Glomerular visceral epithelial cell (primary cell): ENCODE measurements around the gene PCBP4.

Source experiments
- DNase-seq: peaks from one replicate; pipeline ENCODE4 v3.0.0-alpha.2; 2016; ENCODE audit errors: extremely low spot score

PCBP4 gene

DNA sequence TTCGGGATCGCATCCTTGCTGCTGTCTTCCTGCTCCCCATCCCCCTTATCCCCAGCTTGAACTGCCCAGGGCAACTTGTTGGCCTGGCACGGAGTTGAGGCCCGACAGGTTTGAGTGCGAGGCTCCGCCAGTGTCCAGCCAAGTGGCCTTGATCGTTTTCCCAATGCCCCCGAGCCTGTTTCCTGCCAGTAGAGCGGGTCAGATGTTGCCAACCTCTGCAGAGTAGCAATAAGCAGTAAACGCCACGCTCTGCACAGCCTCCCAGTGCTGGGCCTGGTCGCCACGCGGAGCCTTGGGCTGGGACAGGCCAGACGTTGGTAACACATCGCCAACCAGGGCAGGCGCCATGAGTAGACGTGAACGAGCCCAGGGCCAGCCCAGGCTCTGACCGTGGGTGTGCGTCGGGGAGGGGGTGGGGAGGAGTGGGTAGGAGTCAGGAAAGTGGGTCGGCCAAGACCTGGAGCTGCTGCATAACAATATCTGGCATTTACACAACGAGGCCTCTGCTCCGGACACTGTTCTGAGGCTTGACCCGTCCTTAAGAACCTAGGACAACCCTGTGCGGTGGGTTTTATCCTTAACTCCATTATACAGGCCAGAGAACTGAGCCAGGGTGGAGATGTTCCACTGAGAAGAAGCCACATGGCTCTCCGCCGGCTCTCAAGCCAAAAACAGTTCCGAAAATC is 7.2 kb upstream of the PCBP4 start:
- no peak for DNase-seq

DNA sequence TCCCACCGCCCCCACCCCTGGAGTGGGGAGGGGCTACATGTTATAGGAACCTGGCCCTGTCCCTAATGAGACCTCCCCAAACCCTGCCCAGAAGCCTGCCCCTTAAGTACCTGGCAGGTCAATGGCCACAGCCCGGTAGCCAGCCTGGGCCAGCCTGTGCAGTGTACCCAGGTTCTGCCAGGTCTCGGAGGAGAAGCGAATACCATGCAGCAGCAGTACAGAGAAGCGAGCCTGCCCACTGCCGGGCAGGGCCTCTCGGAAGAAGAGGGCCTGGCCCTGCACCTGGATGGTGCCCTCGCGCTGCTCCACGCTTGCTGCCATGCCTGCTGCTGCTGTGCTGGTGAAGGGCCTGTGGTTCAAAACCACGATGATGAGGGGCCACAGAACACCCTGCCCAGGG is 4.1 kb upstream of the PCBP4 start:
- no peak for DNase-seq

GRCh38 chr3:51970606-51971300 is 3.5 kb upstream of the PCBP4 start:
- no peak for DNase-seq

GRCh38 chr3:51969841-51970240 is 2.6 kb upstream of the PCBP4 start:
- no peak for DNase-seq

- DNase-seq = no peak
Observed at GRCh38 chr3:51968883-51969678, 1.8 kb upstream of the PCBP4 start.

- DNase-seq = peak; percentile 33
Observed at GRCh38 chr3:51968170-51968775, 1.0 kb upstream of the PCBP4 start.

GRCh38 chr3:51966922-51967383 is 301 bp downstream of the PCBP4 start:
- no peak for DNase-seq

DNA sequence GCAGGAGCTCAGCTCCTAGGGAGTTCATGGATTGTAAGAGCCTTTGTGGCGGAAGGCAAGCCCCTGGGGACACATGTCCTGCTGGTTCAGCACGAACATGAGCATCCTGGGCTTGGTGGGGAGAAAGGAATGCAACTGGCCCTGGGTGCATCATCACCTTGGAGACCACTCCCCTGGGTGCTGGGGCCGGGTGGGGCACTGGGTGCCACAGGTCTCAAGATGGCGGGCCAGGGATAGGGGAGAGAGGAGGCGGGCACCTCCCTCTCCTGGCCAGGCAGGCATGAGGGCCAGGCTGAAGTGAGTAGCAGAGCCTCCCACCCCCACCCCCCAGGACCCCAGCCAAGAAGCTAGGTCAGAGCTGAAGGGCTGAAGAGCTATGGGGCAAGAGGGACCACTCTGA is 768 bp downstream of the PCBP4 start:
- DNase-seq = no peak

- no peak for DNase-seq
Observed at GRCh38 chr3:51966016-51966415, 1.2 kb downstream of the PCBP4 start.

DNA sequence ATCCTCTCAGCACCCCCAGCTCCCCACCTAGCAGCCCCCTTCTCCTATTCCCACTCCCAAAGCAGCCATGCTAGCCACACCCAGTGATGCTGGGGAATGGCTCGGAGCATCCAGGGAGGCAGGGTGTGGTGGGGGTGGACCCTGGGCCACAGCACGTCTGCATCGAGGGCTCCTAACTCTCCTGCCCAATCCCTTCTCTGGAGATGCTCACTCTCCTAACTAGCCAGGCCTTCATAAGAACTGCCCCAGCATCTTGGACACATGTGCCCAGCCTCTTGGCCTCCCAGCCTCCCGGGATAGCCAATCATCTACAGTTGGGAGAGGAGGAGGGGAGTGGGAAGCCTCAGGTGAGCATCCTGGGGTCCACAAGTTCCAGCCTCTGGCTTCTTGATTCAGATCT is 2.7 kb downstream of the PCBP4 start:
- no peak for DNase-seq

GRCh38 chr3:51963951-51964451 is 3.3 kb downstream of the PCBP4 start:
- no peak for DNase-seq

DNA sequence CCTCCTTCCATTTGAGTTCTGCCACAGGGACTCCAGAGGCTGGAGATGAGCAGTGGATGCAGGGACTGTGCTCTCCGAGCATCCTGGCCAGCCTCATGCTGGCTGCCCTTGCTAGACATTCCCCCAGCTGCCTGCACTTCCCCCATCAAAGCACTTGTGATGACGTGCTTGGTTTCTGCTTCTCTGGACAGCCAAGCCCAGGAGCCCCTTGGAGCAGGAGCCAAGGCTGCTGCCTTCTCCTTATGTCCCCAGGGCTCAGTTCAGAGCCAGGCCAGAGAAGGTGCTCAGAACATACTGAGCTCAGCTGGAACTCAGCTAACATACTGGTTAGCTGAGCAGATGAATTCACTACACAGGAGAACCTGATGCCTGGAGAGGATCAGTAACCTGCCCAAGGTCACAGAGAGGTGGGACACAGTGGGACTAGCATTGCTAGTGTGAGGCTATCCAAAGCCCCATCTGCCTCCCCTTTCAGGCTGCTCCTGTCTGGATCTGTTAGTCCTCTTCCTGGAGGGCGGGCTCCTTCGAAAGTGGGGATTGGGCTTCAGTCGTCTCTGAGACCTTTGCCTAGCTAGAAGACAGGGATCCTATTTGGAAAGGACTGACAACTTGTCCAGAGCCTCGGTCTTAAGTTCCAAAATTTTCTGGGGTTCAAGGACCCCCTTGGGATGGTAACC is 4.3 kb downstream of the PCBP4 start:
- no peak for DNase-seq

- no peak for DNase-seq
Observed at GRCh38 chr3:51961602-51962569, 5.4 kb downstream of the PCBP4 start.

DNA sequence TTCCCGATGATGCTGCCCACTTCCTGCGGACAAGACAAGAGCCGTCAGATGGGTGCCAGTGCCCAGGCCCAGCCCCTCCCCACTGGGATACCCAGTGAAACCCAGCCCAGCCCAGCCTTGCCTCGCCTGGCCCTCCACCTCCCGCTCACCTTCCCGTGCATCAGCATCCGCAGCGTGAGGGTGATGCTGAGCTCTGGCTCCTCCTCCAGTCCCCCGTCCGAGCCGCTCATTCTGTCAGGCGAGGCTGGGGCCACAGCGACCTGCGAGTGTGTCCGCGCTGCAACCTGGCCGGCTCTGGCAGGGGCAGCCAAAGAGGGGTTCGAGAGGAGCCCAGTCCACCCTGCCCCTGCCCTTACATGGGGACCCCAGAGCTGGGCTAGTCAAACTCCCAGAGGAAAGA is 6.2 kb downstream of the PCBP4 start:
- DNase-seq = no peak

- no peak for DNase-seq
Observed at GRCh38 chr3:51960386-51960785, 6.9 kb downstream of the PCBP4 start.

- DNase-seq = no peak
Observed at GRCh38 chr3:51959651-51960050, 7.6 kb downstream of the PCBP4 start.

- DNase-seq = no peak
Observed at GRCh38 chr3:51958603-51959521, 8.4 kb downstream of the PCBP4 start.

GRCh38 chr3:51957520-51958205 is 9.6 kb downstream of the PCBP4 start:
- no peak for DNase-seq
